ENCODE results near the gene PTPRD. TPM values are rescaled to one million over a fixed set of nuclear protein-coding genes. Genes with fewer than 3 reads are reported as not detected.

Gene PTPRD
- total and polyA plus RNA-seq, 2 donors (not counting 1 experiment from before 2014, with no cell fraction given) = 0.35 to 4.8 TPM

GRCh38 chr9:9124616-9125015 is 1488.2 kb downstream of the PTPRD start:
- H3K27ac ChIP-seq (ENCODE audit: insufficient read depth, low read length) = no peak overlapping the region
- no peak overlapping the region for H3K9ac ChIP-seq (ENCODE audit: insufficient read depth, low read length)
- no peak for TF ChIP-seq EZH2 (IDR thresholded peaks at IDR 0.05; ENCODE audit: low read length, missing control alignments)
- TF ChIP-seq CTCF (conservative IDR thresholded peaks at IDR 0.05 in 1 of 2, IDR thresholded peaks at IDR 0.05 in 1 of 2; ENCODE audit: low read depth in 1 of 2, low read length in 2 of 2) = no peak
- no peak overlapping the region for H3K4me3 ChIP-seq (replicated peaks in 1 of 4; ENCODE audit: control extremely low read depth in 1 of 4, insufficient read depth in 1 of 4, low read depth in 3 of 4, low read length in 4 of 4)
- no peak overlapping the region for H3K4me2 ChIP-seq (ENCODE audit: extremely low read depth, insufficient read depth, low read length)
- no peaks in the 10 kb centered on the region for H3K79me2 ChIP-seq (ENCODE audit: control insufficient read depth, insufficient read depth, low read length)
- H3K27me3 ChIP-seq (ENCODE audit: control insufficient read depth, insufficient read depth, low read length) = no peaks in the 10 kb centered on the region
- no peaks in the 10 kb centered on the region for H3K4me1 ChIP-seq (ENCODE audit: control insufficient read depth, extremely low read depth, insufficient read depth, low read length)
- no peaks in the 10 kb centered on the region for H3K36me3 ChIP-seq (ENCODE audit: control insufficient read depth, insufficient read depth, low read length)
- no peaks in the 10 kb centered on the region for H3K9me3 ChIP-seq (ENCODE audit: control insufficient read depth, insufficient read depth, low read depth, low read length)
- peak; percentile 1 to 2 for DNase-seq (ENCODE audit: low read depth in 2 of 2)
- H4K20me1 ChIP-seq (ENCODE audit: control insufficient read depth, extremely low read depth, insufficient read depth, low read length) = no peaks in the 10 kb centered on the region
- H2AFZ ChIP-seq (ENCODE audit: low read length) = no peak overlapping the region

GRCh38 chr9:9122230-9122875 is 1490.4 kb downstream of the PTPRD start:
- Histone ChIP-seq H3K9me3 (ENCODE audit: control insufficient read depth, insufficient read depth, low read depth, low read length) (no peaks in the 10 kb centered on the region), H3K4me2 (ENCODE audit: extremely low read depth, insufficient read depth, low read length) (no peak overlapping the region), H3K27me3 (ENCODE audit: control insufficient read depth, insufficient read depth, low read length) (no peaks in the 10 kb centered on the region), H3K36me3 (ENCODE audit: control insufficient read depth, insufficient read depth, low read length) (no peaks in the 10 kb centered on the region), H3K9ac (ENCODE audit: insufficient read depth, low read length) (no peak overlapping the region), H3K4me1 (ENCODE audit: control insufficient read depth, extremely low read depth, insufficient read depth, low read length) (no peaks in the 10 kb centered on the region), H3K4me3 (replicated peaks in 1 of 4; ENCODE audit: control extremely low read depth in 1 of 4, insufficient read depth in 1 of 4, low read depth in 3 of 4, low read length in 4 of 4) (no peak overlapping the region), H3K79me2 (ENCODE audit: control insufficient read depth, insufficient read depth, low read length) (no peaks in the 10 kb centered on the region), H2AFZ (ENCODE audit: low read length) (no peak overlapping the region), H4K20me1 (ENCODE audit: control insufficient read depth, extremely low read depth, insufficient read depth, low read length) (no peaks in the 10 kb centered on the region), H3K27ac (ENCODE audit: insufficient read depth, low read length) (no peak overlapping the region)
- TF ChIP-seq CTCF (conservative IDR thresholded peaks at IDR 0.05 in 1 of 2, IDR thresholded peaks at IDR 0.05 in 1 of 2; ENCODE audit: low read depth in 1 of 2, low read length in 2 of 2) (no peak), EZH2 (IDR thresholded peaks at IDR 0.05; ENCODE audit: low read length, missing control alignments) (no peak)
- DNase-seq (ENCODE audit: low read depth in 2 of 2) = no peak

- Histone ChIP-seq H3K4me2 (ENCODE audit: extremely low read depth, insufficient read depth, low read length) (no peak overlapping the region), H3K27me3 (ENCODE audit: control insufficient read depth, insufficient read depth, low read length) (no peaks in the 10 kb centered on the region), H3K4me1 (ENCODE audit: control insufficient read depth, extremely low read depth, insufficient read depth, low read length) (no peaks in the 10 kb centered on the region), H3K36me3 (ENCODE audit: control insufficient read depth, insufficient read depth, low read length) (no peaks in the 10 kb centered on the region), H3K79me2 (ENCODE audit: control insufficient read depth, insufficient read depth, low read length) (no peaks in the 10 kb centered on the region), H3K9me3 (ENCODE audit: control insufficient read depth, insufficient read depth, low read depth, low read length) (no peaks in the 10 kb centered on the region), H3K4me3 (replicated peaks in 1 of 4; ENCODE audit: control extremely low read depth in 1 of 4, insufficient read depth in 1 of 4, low read depth in 3 of 4, low read length in 4 of 4) (no peak overlapping the region), H2AFZ (ENCODE audit: low read length) (no peak overlapping the region), H3K27ac (ENCODE audit: insufficient read depth, low read length) (no peak overlapping the region), H3K9ac (ENCODE audit: insufficient read depth, low read length) (no peak overlapping the region), H4K20me1 (ENCODE audit: control insufficient read depth, extremely low read depth, insufficient read depth, low read length) (no peaks in the 10 kb centered on the region)
- no peak for TF ChIP-seq CTCF (conservative IDR thresholded peaks at IDR 0.05 in 1 of 2, IDR thresholded peaks at IDR 0.05 in 1 of 2; ENCODE audit: low read depth in 1 of 2, low read length in 2 of 2)
- no peak for TF ChIP-seq EZH2 (IDR thresholded peaks at IDR 0.05; ENCODE audit: low read length, missing control alignments)
- DNase-seq (ENCODE audit: low read depth in 2 of 2) = no peak
Observed at GRCh38 chr9:9117866-9118265, 1494.9 kb downstream of the PTPRD start.

Measured in fibroblast of lung (primary cell).